ENCODE data around the gene ALG6.

The ALG6 gene

GRCh38 chr1:63367215-63368103 lies at the start of gene ALG6:
Gene ALG6, plus strand, starts transcription at chr1:63367627. Its CDS starts 3,351 bp downstream, at chr1:63370978.
- DNase-seq = peak; percentile 94

GRCh38 chr1:63317817-63318152 lies 49.6 kb upstream of the ALG6 start:
- peak; percentile 67 for DNase-seq

GRCh38 chr1:63318201-63318979 lies 49.0 kb upstream of the ALG6 start:
- DNase-seq = no peak

- no peak for DNase-seq
Measured at GRCh38 chr1:63319046-63320021, 48.1 kb upstream of the ALG6 start.

- DNase-seq = no peak
Measured at GRCh38 chr1:63320022-63320721, 47.3 kb upstream of the ALG6 start.

GRCh38 chr1:63321066-63321784 lies 46.2 kb upstream of the ALG6 start:
- no peak for DNase-seq

- no peak for DNase-seq
Measured at GRCh38 chr1:63321785-63322113, 45.7 kb upstream of the ALG6 start.

- peak; percentile 63 for DNase-seq
Measured at GRCh38 chr1:63322114-63322943, 45.1 kb upstream of the ALG6 start, which contains the start of gene FOXD3. Gene FOXD3, plus strand, starts transcription at chr1:63322567. Its CDS starts 492 bp downstream, at chr1:63323059.

GRCh38 chr1:63322944-63323864 lies 44.2 kb upstream of the ALG6 start:
- peak; percentile 55 for DNase-seq

- DNase-seq = peak; percentile 28
Measured at GRCh38 chr1:63323865-63324778, 43.3 kb upstream of the ALG6 start.

GRCh38 chr1:63324779-63325119 lies 42.7 kb upstream of the ALG6 start:
- no peak for DNase-seq

- DNase-seq = no peak
Measured at GRCh38 chr1:63325279-63325985, 42.0 kb upstream of the ALG6 start.

GRCh38 chr1:63326106-63326472 lies 41.3 kb upstream of the ALG6 start:
- DNase-seq = no peak

GRCh38 chr1:63326473-63327380 lies 40.7 kb upstream of the ALG6 start:
- no peak for DNase-seq

- DNase-seq = peak; percentile 25
Measured at GRCh38 chr1:63327417-63328054, 39.9 kb upstream of the ALG6 start.

GRCh38 chr1:63328122-63328521 lies 39.3 kb upstream of the ALG6 start:
- no peak for DNase-seq
